ENCODE data around the gene FOXK1. TPM values are rescaled to one million over a fixed set of nuclear protein-coding genes. Genes with fewer than 3 reads are reported as not detected.

FOXK1 gene
- total and polyA plus RNA-seq, 2 of the 13 experiments (the other 11 are each of a cell fraction or from before 2014, with no cell fraction given) = 4.6 to 8.8 TPM

DNA sequence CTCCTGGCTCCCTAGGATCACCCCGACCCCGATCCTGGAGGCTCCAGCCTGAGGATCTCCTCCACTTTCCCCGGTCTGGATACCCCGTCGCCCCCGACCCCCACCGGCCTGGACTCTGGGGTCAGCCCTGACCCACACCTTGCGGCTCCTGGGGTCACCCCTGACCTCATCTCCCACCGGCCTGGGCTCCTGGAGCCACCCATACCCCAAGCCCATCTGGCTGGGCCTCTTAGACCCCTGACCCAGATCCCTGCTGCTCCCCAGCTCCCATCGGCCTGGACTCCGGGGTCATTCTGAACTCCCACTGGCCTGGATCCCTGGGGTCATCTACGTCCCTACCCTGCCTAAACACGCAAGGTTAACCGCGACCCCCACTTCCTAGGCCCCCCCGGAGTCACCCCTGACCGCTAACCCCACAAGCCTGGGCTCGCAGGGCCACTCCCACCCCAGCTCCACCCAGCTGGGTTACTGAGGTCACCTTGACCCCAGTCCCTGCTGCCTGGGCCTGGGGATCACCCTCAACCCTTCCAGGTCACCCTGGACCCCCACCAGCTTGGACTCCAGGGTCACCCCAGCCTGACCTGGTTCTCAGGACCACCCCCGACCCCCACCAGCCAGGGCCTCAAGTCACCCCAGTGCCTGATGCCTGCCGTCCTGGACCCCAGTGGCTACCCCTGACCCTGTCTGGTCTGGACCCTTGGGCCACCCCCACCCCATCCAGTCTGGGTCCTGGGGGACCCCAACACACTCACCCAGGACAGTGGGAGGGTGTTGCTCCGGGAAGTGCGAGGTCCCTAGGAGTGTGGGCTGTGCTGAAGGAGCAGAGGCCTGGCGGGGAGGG, 1.2 kb downstream of the FOXK1 start (continued):
- TF ChIP-seq, protein P1, sequence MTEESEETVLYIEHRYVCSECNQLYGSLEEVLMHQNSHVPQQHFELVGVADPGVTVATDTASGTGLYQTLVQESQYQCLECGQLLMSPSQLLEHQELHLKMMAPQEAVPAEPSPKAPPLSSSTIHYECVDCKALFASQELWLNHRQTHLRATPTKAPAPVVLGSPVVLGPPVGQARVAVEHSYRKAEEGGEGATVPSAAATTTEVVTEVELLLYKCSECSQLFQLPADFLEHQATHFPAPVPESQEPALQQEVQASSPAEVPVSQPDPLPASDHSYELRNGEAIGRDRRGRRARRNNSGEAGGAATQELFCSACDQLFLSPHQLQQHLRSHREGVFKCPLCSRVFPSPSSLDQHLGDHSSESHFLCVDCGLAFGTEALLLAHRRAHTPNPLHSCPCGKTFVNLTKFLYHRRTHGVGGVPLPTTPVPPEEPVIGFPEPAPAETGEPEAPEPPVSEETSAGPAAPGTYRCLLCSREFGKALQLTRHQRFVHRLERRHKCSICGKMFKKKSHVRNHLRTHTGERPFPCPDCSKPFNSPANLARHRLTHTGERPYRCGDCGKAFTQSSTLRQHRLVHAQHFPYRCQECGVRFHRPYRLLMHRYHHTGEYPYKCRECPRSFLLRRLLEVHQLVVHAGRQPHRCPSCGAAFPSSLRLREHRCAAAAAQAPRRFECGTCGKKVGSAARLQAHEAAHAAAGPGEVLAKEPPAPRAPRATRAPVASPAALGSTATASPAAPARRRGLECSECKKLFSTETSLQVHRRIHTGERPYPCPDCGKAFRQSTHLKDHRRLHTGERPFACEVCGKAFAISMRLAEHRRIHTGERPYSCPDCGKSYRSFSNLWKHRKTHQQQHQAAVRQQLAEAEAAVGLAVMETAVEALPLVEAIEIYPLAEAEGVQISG (CRISPR knock-in tag; IDR thresholded peaks at IDR 0.05) = peak; percentile 9; the same call in 1 of the 2 replicates
- TF ChIP-seq ZNF335 (CRISPR knock-in tag; IDR thresholded peaks at IDR 0.05) (no peak), PITX1 (CRISPR knock-in tag; IDR thresholded peaks at IDR 0.05) (peak; percentile 24; the same call in 1 of the 2 replicates), MTF2 (CRISPR knock-in tag; IDR thresholded peaks at IDR 0.05; ENCODE audit: borderline replicate concordance) (no peak), SIN3B (IDR thresholded peaks at IDR 0.05; ENCODE audit: low read length) (no peak), DNMT1 (CRISPR knock-in tag; IDR thresholded peaks at IDR 0.05) (peak; percentile 61; the same call in 1 of the 2 replicates), RXRB (CRISPR knock-in tag; IDR thresholded peaks at IDR 0.05; ENCODE audit: borderline replicate concordance) (peak; percentile 13; the same call in 1 of the 2 replicates), YEATS2 (CRISPR knock-in tag; IDR thresholded peaks at IDR 0.05; ENCODE audit: borderline replicate concordance) (no peak)
- TF ChIP-seq, protein P2, sequence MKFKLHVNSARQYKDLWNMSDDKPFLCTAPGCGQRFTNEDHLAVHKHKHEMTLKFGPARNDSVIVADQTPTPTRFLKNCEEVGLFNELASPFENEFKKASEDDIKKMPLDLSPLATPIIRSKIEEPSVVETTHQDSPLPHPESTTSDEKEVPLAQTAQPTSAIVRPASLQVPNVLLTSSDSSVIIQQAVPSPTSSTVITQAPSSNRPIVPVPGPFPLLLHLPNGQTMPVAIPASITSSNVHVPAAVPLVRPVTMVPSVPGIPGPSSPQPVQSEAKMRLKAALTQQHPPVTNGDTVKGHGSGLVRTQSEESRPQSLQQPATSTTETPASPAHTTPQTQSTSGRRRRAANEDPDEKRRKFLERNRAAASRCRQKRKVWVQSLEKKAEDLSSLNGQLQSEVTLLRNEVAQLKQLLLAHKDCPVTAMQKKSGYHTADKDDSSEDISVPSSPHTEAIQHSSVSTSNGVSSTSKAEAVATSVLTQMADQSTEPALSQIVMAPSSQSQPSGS (CRISPR knock-in tag; IDR thresholded peaks at IDR 0.05) = no peak
- TF ChIP-seq, protein P3, sequence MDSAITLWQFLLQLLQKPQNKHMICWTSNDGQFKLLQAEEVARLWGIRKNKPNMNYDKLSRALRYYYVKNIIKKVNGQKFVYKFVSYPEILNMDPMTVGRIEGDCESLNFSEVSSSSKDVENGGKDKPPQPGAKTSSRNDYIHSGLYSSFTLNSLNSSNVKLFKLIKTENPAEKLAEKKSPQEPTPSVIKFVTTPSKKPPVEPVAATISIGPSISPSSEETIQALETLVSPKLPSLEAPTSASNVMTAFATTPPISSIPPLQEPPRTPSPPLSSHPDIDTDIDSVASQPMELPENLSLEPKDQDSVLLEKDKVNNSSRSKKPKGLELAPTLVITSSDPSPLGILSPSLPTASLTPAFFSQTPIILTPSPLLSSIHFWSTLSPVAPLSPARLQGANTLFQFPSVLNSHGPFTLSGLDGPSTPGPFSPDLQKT (CRISPR knock-in tag; IDR thresholded peaks at IDR 0.05; ENCODE audit: borderline replicate concordance) = no peak
- TF ChIP-seq, protein P4, sequence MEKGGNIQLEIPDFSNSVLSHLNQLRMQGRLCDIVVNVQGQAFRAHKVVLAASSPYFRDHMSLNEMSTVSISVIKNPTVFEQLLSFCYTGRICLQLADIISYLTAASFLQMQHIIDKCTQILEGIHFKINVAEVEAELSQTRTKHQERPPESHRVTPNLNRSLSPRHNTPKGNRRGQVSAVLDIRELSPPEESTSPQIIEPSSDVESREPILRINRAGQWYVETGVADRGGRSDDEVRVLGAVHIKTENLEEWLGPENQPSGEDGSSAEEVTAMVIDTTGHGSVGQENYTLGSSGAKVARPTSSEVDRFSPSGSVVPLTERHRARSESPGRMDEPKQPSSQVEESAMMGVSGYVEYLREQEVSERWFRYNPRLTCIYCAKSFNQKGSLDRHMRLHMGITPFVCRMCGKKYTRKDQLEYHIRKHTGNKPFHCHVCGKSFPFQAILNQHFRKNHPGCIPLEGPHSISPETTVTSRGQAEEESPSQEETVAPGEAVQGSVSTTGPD (CRISPR knock-in tag; IDR thresholded peaks at IDR 0.05) = no peak
- TF ChIP-seq, protein P5, sequence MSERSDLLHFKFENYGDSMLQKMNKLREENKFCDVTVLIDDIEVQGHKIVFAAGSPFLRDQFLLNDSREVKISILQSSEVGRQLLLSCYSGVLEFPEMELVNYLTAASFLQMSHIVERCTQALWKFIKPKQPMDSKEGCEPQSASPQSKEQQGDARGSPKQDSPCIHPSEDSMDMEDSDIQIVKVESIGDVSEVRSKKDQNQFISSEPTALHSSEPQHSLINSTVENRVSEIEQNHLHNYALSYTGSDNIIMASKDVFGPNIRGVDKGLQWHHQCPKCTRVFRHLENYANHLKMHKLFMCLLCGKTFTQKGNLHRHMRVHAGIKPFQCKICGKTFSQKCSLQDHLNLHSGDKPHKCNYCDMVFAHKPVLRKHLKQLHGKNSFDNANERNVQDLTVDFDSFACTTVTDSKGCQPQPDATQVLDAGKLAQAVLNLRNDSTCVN (CRISPR knock-in tag; IDR thresholded peaks at IDR 0.05; ENCODE audit: borderline replicate concordance) = no peak
- TF ChIP-seq, protein P6, sequence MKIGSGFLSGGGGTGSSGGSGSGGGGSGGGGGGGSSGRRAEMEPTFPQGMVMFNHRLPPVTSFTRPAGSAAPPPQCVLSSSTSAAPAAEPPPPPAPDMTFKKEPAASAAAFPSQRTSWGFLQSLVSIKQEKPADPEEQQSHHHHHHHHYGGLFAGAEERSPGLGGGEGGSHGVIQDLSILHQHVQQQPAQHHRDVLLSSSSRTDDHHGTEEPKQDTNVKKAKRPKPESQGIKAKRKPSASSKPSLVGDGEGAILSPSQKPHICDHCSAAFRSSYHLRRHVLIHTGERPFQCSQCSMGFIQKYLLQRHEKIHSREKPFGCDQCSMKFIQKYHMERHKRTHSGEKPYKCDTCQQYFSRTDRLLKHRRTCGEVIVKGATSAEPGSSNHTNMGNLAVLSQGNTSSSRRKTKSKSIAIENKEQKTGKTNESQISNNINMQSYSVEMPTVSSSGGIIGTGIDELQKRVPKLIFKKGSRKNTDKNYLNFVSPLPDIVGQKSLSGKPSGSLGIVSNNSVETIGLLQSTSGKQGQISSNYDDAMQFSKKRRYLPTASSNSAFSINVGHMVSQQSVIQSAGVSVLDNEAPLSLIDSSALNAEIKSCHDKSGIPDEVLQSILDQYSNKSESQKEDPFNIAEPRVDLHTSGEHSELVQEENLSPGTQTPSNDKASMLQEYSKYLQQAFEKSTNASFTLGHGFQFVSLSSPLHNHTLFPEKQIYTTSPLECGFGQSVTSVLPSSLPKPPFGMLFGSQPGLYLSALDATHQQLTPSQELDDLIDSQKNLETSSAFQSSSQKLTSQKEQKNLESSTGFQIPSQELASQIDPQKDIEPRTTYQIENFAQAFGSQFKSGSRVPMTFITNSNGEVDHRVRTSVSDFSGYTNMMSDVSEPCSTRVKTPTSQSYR (CRISPR knock-in tag; IDR thresholded peaks at IDR 0.05; ENCODE audit: borderline replicate concordance) = no peak
- TF ChIP-seq, protein P7, sequence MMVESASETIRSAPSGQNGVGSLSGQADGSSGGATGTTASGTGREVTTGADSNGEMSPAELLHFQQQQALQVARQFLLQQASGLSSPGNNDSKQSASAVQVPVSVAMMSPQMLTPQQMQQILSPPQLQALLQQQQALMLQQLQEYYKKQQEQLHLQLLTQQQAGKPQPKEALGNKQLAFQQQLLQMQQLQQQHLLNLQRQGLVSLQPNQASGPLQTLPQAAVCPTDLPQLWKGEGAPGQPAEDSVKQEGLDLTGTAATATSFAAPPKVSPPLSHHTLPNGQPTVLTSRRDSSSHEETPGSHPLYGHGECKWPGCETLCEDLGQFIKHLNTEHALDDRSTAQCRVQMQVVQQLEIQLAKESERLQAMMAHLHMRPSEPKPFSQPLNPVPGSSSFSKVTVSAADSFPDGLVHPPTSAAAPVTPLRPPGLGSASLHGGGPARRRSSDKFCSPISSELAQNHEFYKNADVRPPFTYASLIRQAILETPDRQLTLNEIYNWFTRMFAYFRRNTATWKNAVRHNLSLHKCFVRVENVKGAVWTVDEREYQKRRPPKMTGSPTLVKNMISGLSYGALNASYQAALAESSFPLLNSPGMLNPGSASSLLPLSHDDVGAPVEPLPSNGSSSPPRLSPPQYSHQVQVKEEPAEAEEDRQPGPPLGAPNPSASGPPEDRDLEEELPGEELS (CRISPR knock-in tag; IDR thresholded peaks at IDR 0.05) = no peak

All from HepG2 (cell line).